GM12878 (cell line): ENCODE results near the gene BMI1. TPM values are rescaled to one million over a fixed set of nuclear protein-coding genes. Genes with fewer than 3 reads are reported as not detected.

Experiments
- ATAC-seq: fragments of 200-7000 bp; cut with Tn5 transposase; 3 replicates; pipeline ENCODE4 v1.9.1; 2020; ENCODE audit warnings: mild to moderate bottlenecking, moderate library complexity
- BruUV-seq: library from RNA; stranded (reverse); fragments of 400-500 nt; replicated peaks from 2 replicates; lab custom pipeline; 2021; lab: Mats Ljungman, UMichigan
- CTCF ChIA-PET: fragments of 300-600 bp; sonication (Branson Sonifier 250); formaldehyde crosslinking; extraction: SDS; loops from one replicate; lab custom pipeline; 2021; ENCODE audit warnings: inconsistent platforms; lab: Yijun Ruan, JAX
- POLR2A ChIA-PET: fragments of 350-600 bp; formaldehyde crosslinking; extraction: SDS; loops from one replicate; lab custom pipeline; 2021; ENCODE audit warnings: inconsistent platforms; lab: Charles Lee
- RAD21 ChIA-PET: fragments of 300-600 bp; sonication (Branson Sonifier 250); formaldehyde crosslinking; loops from one replicate; lab custom pipeline; 2023; ENCODE audit warnings: antibody characterized with exemption; ENCODE audit not compliant: unreplicated experiment; lab: Charles Lee
- SMC1A ChIA-PET: fragments of 300-600 bp; sonication (Branson Sonifier 250); formaldehyde crosslinking; loops from one replicate; lab custom pipeline; 2023; ENCODE audit not compliant: unreplicated experiment, uncharacterized antibody; lab: Charles Lee
- DNase-seq: peaks from one replicate; pipeline ENCODE4 v3.0.0-alpha.2; 2011; ENCODE audit warnings: low read depth, low spot score
- FAIRE-seq: peaks from 3 replicates; lab custom pipeline; 2011; peaks lifted over from hg19 to GRCh38; lab: Jason Lieb, UNC
- H2AFZ ChIP-seq: 2 replicates; pipeline ENCODE4 v1.6.0; 2011; ENCODE audit warnings: low read depth, low read length, control low read depth; ENCODE audit not compliant: control insufficient read depth
- H3K27ac ChIP-seq: 2 replicates; pipeline ENCODE4 v1.5.1; 2011; ENCODE audit warnings: control low read depth; ENCODE audit not compliant: control insufficient read depth, insufficient read depth
- H3K27me3 ChIP-seq, 2 experiments: replicated peaks in 1 of 2; 2 replicates each; pipeline versions ENCODE4 v1.6.0 to v1.6.1; 2011; ENCODE audit warnings: low read length in 1 of 2; ENCODE audit not compliant: control insufficient read depth in 2 of 2, insufficient read depth in 2 of 2
- H3K36me3 ChIP-seq, 2 experiments: 2 replicates each; pipeline ENCODE4 v1.5.1; 2011; ENCODE audit warnings: low read length in 1 of 2; ENCODE audit not compliant: control insufficient read depth in 2 of 2, insufficient read depth in 2 of 2
- H3K4me1 ChIP-seq: 2 replicates; pipeline ENCODE4 v1.6.1; 2011; ENCODE audit warnings: mild to moderate bottlenecking, low read length, moderate library complexity, mixed read lengths; ENCODE audit not compliant: control insufficient read depth, insufficient read depth
- H3K4me2 ChIP-seq: 2 replicates; pipeline ENCODE4 v1.6.0; 2011; ENCODE audit warnings: control low read depth; ENCODE audit not compliant: control insufficient read depth, insufficient read depth
- H3K4me3 ChIP-seq: fragments of 200-600 bp; sonication (generic); 2 replicates; pipeline ENCODE4 v1.5.1; 2016
- H3K79me2 ChIP-seq: 2 replicates; pipeline ENCODE4 v1.6.0; 2011; ENCODE audit warnings: low read length; ENCODE audit not compliant: control insufficient read depth, insufficient read depth
- H3K9ac ChIP-seq: 2 replicates; pipeline ENCODE4 v1.8.0; 2011; ENCODE audit warnings: low read length, control low read depth, mixed read lengths; ENCODE audit not compliant: control insufficient read depth, insufficient read depth
- H3K9me3 ChIP-seq: replicated peaks from 3 replicates; pipeline ENCODE4 v1.5.1; 2011; ENCODE audit warnings: mild to moderate bottlenecking, low read length; ENCODE audit not compliant: control insufficient read depth, insufficient read depth
- H4K20me1 ChIP-seq: 2 replicates; pipeline ENCODE4 v1.6.0; 2011; ENCODE audit not compliant: control insufficient read depth, insufficient read depth
- ASH2L ChIP-seq: fragments of 300-600, 200-600 bp; sonication (generic); IDR thresholded peaks from 2 replicates; pipeline ENCODE4 v1.6.1; 2017; ENCODE audit warnings: low read depth, mild to moderate bottlenecking, borderline replicate concordance
- BCL11A ChIP-seq: IDR thresholded peaks from 2 replicates; pipeline ENCODE4 v1.6.1; 2011; ENCODE audit warnings: low read depth, low read length
- BMI1 ChIP-seq: fragments of 450-650 bp; IDR thresholded peaks from 2 replicates; pipeline ENCODE4 v1.6.1; 2016; ENCODE audit warnings: mild to moderate bottlenecking, moderate library complexity, borderline replicate concordance
- EGR1 ChIP-seq, 2 experiments: IDR thresholded peaks; 1 replicate in 1 of 2; 2 replicates in 1 of 2; pipeline ENCODE4 v1.6.1; 2011 to 2012; ENCODE audit warnings: low read depth in 2 of 2, low read length in 2 of 2, borderline replicate concordance in 1 of 2, mild to moderate bottlenecking in 1 of 2, moderate library complexity in 1 of 2
- HDAC2 ChIP-seq: fragments of 200-600 bp; sonication (generic); IDR thresholded peaks from 2 replicates; pipeline ENCODE4 v1.6.1; 2017
- KAT2A ChIP-seq: conservative IDR thresholded peaks from 2 replicates; pipeline ENCODE4 v1.6.1; 2011; ENCODE audit warnings: low read depth, low read length; ENCODE audit not compliant: control insufficient read depth
- MTA2 ChIP-seq: fragments of 450-650 bp; IDR thresholded peaks from 2 replicates; pipeline ENCODE4 v1.6.1; 2016; ENCODE audit warnings: low read depth, mild to moderate bottlenecking, moderate library complexity
- NBN ChIP-seq: fragments of 450-650 bp; IDR thresholded peaks from 2 replicates; pipeline ENCODE4 v1.6.1; 2016
- NKRF ChIP-seq: fragments of 450-650 bp; conservative IDR thresholded peaks from 2 replicates; pipeline ENCODE4 v1.6.1; 2017; ENCODE audit warnings: mild to moderate bottlenecking, moderate library complexity
- PAX8 ChIP-seq: fragments of 450-650 bp; IDR thresholded peaks from 2 replicates; pipeline ENCODE4 v1.6.1; 2017; ENCODE audit warnings: mild to moderate bottlenecking, moderate library complexity
- RAD21 ChIP-seq: IDR thresholded peaks from 2 replicates; pipeline ENCODE4 v1.6.1; 2011; ENCODE audit warnings: mild to moderate bottlenecking, low read depth, low read length, moderate library complexity; ENCODE audit not compliant: insufficient read depth
- RCOR1 ChIP-seq: conservative IDR thresholded peaks from 2 replicates; pipeline ENCODE4 v1.6.1; 2012; ENCODE audit warnings: low read depth, low read length, improper control_type of control experiment
- RFX5 ChIP-seq: IDR thresholded peaks from 2 replicates; pipeline ENCODE4 v1.6.1; 2011; ENCODE audit warnings: low read depth, low read length, improper control_type of control experiment
- RUNX3 ChIP-seq: IDR thresholded peaks from 2 replicates; pipeline ENCODE4 v1.6.1; 2012; ENCODE audit warnings: low read length, inconsistent platforms
- USF2 ChIP-seq: IDR thresholded peaks from 2 replicates; pipeline ENCODE4 v1.6.1; 2011; ENCODE audit warnings: low read depth, low read length, improper control_type of control experiment, borderline replicate concordance
- ZNF217 ChIP-seq: fragments of 450-650 bp; IDR thresholded peaks from 2 replicates; pipeline ENCODE4 v1.6.1; 2017; ENCODE audit warnings: antibody characterized with exemption, mild to moderate bottlenecking
- WGBS: methylation state at CpG from one replicate; pipeline ENCODE4 v1.1.6; 2016; ENCODE audit warnings: low lambda C conversion rate; ENCODE audit not compliant: insufficient replicate concordance, insufficient coverage; ENCODE audit errors: missing lambda C conversion rate; 5-methylcytosine and 5-hydroxymethylcytosine counted together
- in situ Hi-C: fragments of 300-500 bp; cut with MboI; formaldehyde crosslinking; loops from 9 replicates; pipeline ENCODE4 v1.14.3; 2018; ENCODE audit warnings: mixed read lengths
- intact Hi-C: fragments of 100-400 bp; cut with micrococcal nuclease; formaldehyde crosslinking; loops from one replicate; pipeline ENCODE4 v1.14.2; 2022; ENCODE audit not compliant: unreplicated experiment
- polyA plus RNA-seq, 11 experiments: library from polyadenylated mRNA; depleted of rRNA in 4 of 11; unstranded in 6 of 11; stranded (reverse) in 5 of 11; fragments of >200 nt; fragmentation: Nextera tagmentation in 4 of 11; fragmentation: Illumina TruSeq in 1 of 11; extraction: Ambion mirVana in 4 of 11; extraction: Trizol in 1 of 11; gene quantifications; 1 replicate in 1 of 11; 2 replicates in 10 of 11; pipeline versions ENCODE4 v1.2.1 to v1.2.3, GENCODE V29; 2011 to 2016; ENCODE audit warnings: inconsistent platforms in 2 of 11, missing spikeins in 2 of 11, low read depth in 1 of 11
- total RNA-seq, 4 experiments: library from RNA; depleted of rRNA in 3 of 4; stranded (reverse); fragments of >200 nt in 3 of 4; fragmentation: Illumina TruSeq in 1 of 4; extraction: Trizol in 1 of 4; gene quantifications; 2 replicates each; pipeline versions ENCODE4 v1.2.1 to v1.2.3, GENCODE V29; 2013 to 2021
- TF ChIP-seq, protein P1 (sequence below): fragments of 450-650 bp; IDR thresholded peaks from 2 replicates; pipeline ENCODE4 v1.6.1; 2017; ENCODE audit warnings: low read depth, mild to moderate bottlenecking, moderate library complexity

The BMI1 gene
- total and polyA plus RNA-seq, 10 of the 15 experiments (the other 5 are each of a cell fraction or from before 2014, with no cell fraction given): 8.0 to 49.7 (median 25.8) TPM

DNA sequence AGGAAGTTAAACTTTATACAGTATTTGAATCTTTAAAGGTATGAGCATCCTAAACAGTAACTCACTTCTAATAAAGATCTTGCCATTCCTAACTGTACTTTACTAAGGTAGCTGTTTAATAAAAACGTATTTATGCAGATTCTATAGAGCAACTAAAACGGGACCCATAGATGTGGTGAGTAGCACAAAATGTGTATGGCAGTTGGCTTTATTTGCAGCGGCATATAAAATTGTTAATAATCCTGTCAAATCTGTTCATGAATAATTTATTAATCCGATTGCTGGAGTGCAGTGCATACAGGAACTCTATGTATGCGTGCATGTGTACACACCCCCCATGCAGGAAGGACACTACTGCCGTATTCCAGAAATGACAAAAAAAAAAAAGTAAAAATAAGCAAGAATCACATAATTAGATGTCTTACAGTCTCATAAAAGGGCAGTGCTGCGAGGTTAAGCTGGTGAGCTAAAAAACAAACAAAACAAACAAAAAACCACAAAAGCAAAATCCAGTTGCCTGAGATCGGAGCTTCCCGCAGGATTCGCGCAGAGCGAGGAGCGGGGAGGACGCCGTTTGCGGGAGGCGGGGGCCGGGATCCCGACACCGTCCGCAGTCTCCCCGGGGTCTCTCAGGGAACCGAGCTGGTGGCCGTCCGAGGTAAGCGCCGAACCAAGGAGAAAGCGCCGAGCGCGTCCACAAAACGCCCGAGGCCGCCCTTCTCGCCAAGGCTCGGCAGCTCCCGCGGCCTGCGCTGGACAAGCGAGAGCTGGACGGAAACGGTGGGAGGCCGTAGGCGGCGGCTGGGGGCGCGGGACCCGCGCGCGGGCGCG is 5.2 kb upstream of the BMI1 start:
- BruUV-seq: no TSS peak
- CTCF ChIA-PET: interaction anchor here (0.5 to 1.5 kb wide), 7 partner anchors 51 to 403 kb away, joined by 3 to 5 read pairs (median 3); partner anchors contain the start of gene DNAJC1
- TF ChIP-seq ASH2L (peak; percentile 94), MTA2 (no peak), EGR1 (IDR thresholded peaks at IDR 0.05; ENCODE audit: borderline replicate concordance in 1 of 2, low read depth in 2 of 2, low read length in 2 of 2) (peak in 1 of 2 experiments; percentile 83; a peak in 2 of 3 replicates), NKRF (0 out of 2 replicates have a peak, but pooled peaks have one; percentile 11), RFX5 (0 out of 2 replicates have a peak, but pooled peaks have one; percentile 5), HDAC2 (no peak), NBN (peak; percentile 9), PAX8 (peak; percentile 39; the same call in 1 of the 2 replicates), KAT2A (no peak), BMI1 (peak; percentile 76; the same call in 1 of the 2 replicates), ZNF217 (no peak), BCL11A (0 out of 2 replicates have a peak, but pooled peaks have one; percentile 18), RAD21 (no peak), RCOR1 (no peak), RUNX3 (peak; percentile 41; the same call in 1 of the 2 replicates), USF2 (no peak)
- TF ChIP-seq, protein P1, sequence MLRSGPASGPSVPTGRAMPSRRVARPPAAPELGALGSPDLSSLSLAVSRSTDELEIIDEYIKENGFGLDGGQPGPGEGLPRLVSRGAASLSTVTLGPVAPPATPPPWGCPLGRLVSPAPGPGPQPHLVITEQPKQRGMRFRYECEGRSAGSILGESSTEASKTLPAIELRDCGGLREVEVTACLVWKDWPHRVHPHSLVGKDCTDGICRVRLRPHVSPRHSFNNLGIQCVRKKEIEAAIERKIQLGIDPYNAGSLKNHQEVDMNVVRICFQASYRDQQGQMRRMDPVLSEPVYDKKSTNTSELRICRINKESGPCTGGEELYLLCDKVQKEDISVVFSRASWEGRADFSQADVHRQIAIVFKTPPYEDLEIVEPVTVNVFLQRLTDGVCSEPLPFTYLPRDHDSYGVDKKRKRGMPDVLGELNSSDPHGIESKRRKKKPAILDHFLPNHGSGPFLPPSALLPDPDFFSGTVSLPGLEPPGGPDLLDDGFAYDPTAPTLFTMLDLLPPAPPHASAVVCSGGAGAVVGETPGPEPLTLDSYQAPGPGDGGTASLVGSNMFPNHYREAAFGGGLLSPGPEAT: no peak

More for the DNA sequence above, 5.2 kb upstream of the BMI1 start:
- H3K27ac ChIP-seq: peak overlapping the region; percentile 75
- DNase-seq (no peak), FAIRE-seq (peak; percentile 54), ATAC-seq (peak; percentile 15)
- H2AFZ ChIP-seq: peak overlapping the region; percentile 90
- no peaks in the 10 kb centered on the region; a peak in 1 of 4 replicates for H3K36me3 ChIP-seq
- H3K9me3 ChIP-seq: no peaks in the 10 kb centered on the region
- SMC1A ChIA-PET: interaction anchor here (0.6 to 2.7 kb wide), 16 partner anchors 24 to 673 kb away, joined by 3 to 9 read pairs (median 4); partner anchors contain the start of gene DNAJC1
- in situ Hi-C loops: loop anchor here (5.0 kb wide), 2 partner anchors 308 to 788 kb away; partner anchors contain the start of gene SKIDA1
- peaks cover 18% of the 10 kb centered on the region for H3K4me1 ChIP-seq
- RAD21 ChIA-PET: interaction anchor here (0.6 to 2.7 kb wide), 8 partner anchors 9 to 362 kb away, joined by 3 to 16 read pairs (median 6); no protein-coding TSS in a partner anchor
- no peaks in the 10 kb centered on the region for H4K20me1 ChIP-seq
- intact Hi-C loops: loop anchor here (2.0 to 10.0 kb wide), 6 partner anchors 63 to 821 kb away; partner anchors contain the start of gene PIP4K2A
- peaks cover 15% of the 10 kb centered on the region for H3K79me2 ChIP-seq
- 2% methylated on average over 40 of the region's 53 CpGs for WGBS
- H3K4me2 ChIP-seq: peak overlapping the region; percentile 84
- POLR2A ChIA-PET: interaction anchor here (0.7 to 2.7 kb wide), 8 partner anchors 9 to 783 kb away, joined by 3 to 15 read pairs (median 6); partner anchors contain the start of gene DNAJC1
- peak overlapping the region; percentile 83 for H3K9ac ChIP-seq
- peak overlapping the region; percentile 95 for H3K4me3 ChIP-seq
- H3K27me3 ChIP-seq: no peaks in the 10 kb centered on the region
